ENCODE results near the gene EYA3.

GRCh38 chr1:27966402-27967105 lies 121.9 kb downstream of the EYA3 start:
- TF ChIP-seq GATA2 (IDR thresholded peaks at IDR 0.05; ENCODE audit: low read depth, low read length) (no peak), GATA3 (IDR thresholded peaks at IDR 0.05; ENCODE audit: low read depth, low read length) (no peak)
